ENCODE data around the gene JKAMP. TPM values are rescaled to one million over a fixed set of nuclear protein-coding genes. Genes with fewer than 3 reads are reported as not detected.
A peak's percentile ranks its signal among the peaks of the same experiment; 100 is the strongest.

The JKAMP gene
- total and polyA plus RNA-seq, 12 donors: 19.6 to 31.9 (median 26.4) TPM

GRCh38 chr14:59480166-59480565, 4.2 kb upstream of the JKAMP start:
- TF ChIP-seq CTCF (IDR thresholded peaks at IDR 0.05): no peak
- no peak for ATAC-seq
- peaks cover 3 to 59% (median 40%) of the 10 kb centered on the region in 9 donors for H3K4me1 ChIP-seq
- no peaks in the 10 kb centered on the region for H3K9me3 ChIP-seq
- H3K27me3 ChIP-seq: no peaks in the 10 kb centered on the region
- intact Hi-C loops (cut with DNase I): no loop called here
- no peak for DNase-seq
- H3K4me3 ChIP-seq: no peak overlapping the region
- peaks cover 0 to 40% (median 7%) of the 10 kb centered on the region in 9 donors for H3K36me3 ChIP-seq
- 40 to 65% methylated on average over 1 of the region's 1 CpG for WGBS, 2 donors
- H3K27ac ChIP-seq: no peak overlapping the region

GRCh38 chr14:59481407-59481806, 2.9 kb upstream of the JKAMP start:
- H3K36me3 ChIP-seq: peaks cover 0 to 28% (median 0%) of the 10 kb centered on the region in 9 donors
- H3K27ac ChIP-seq: peak overlapping the region in 3 of 10 donors; percentile 33 to 97 (median 92)
- H3K27me3 ChIP-seq: no peaks in the 10 kb centered on the region
- no peak for TF ChIP-seq CTCF (IDR thresholded peaks at IDR 0.05)
- peaks cover 3 to 59% (median 52%) of the 10 kb centered on the region in 9 donors for H3K4me1 ChIP-seq
- no peak for ATAC-seq
- 94 to 97% methylated on average over 2 of the region's 2 CpGs for WGBS, 2 donors
- intact Hi-C loops (cut with DNase I): no loop called here
- no peaks in the 10 kb centered on the region for H3K9me3 ChIP-seq
- DNase-seq: no peak
- peak overlapping the region in 1 of 10 donors; percentile 91 for H3K4me3 ChIP-seq

- TF ChIP-seq CTCF (IDR thresholded peaks at IDR 0.05): no peak
- DNase-seq (no peak), ATAC-seq (no peak)
- H3K4me1 ChIP-seq: peaks cover 3 to 65% (median 55%) of the 10 kb centered on the region in 9 donors
- no peaks in the 10 kb centered on the region for H3K27me3 ChIP-seq
- H3K36me3 ChIP-seq: peaks cover 0 to 25% (median 0%) of the 10 kb centered on the region in 9 donors
- WGBS, 2 donors: 58 to 76% methylated on average over 2 of the region's 2 CpGs
- intact Hi-C loops (cut with DNase I): no loop called here
- peak overlapping the region in 7 of 10 donors; percentile 78 to 96 (median 90) for H3K4me3 ChIP-seq
- peak overlapping the region in 9 of 10 donors; percentile 16 to 98 (median 95) for H3K27ac ChIP-seq
- H3K9me3 ChIP-seq: no peaks in the 10 kb centered on the region
These were observed 2.3 kb upstream of the JKAMP start for GRCh38 chr14:59481871-59482540.

- ATAC-seq (no peak), DNase-seq (peak in 1 of 2 donors; percentile 38)
- Histone ChIP-seq H3K4me1 (peaks cover 3 to 69% (median 55%) of the 10 kb centered on the region in 9 donors), H3K9me3 (no peaks in the 10 kb centered on the region), H3K27ac (peak overlapping the region in 9 of 10 donors; percentile 92 to 98 (median 96)), H3K27me3 (no peaks in the 10 kb centered on the region), H3K4me3 (peak overlapping the region; percentile 78 to 96 (median 90)), H3K36me3 (peaks cover 0 to 26% (median 0%) of the 10 kb centered on the region in 9 donors)
- 52 to 65% methylated on average over 6 of the region's 6 CpGs for WGBS, 2 donors
- no peak for TF ChIP-seq CTCF (IDR thresholded peaks at IDR 0.05)
- intact Hi-C loops (cut with DNase I): no loop called here
These were observed 1.6 kb upstream of the JKAMP start for GRCh38 chr14:59482541-59483331.
